HEK293T (cell line): ENCODE data around the gene MMP23B.

Source experiments
- BHLHE40 ChIP-seq: fragments of 450-650 bp; IDR thresholded peaks from 2 replicates; pipeline ENCODE4 v1.6.1; 2016; ENCODE audit warnings: mild to moderate bottlenecking, moderate library complexity, borderline replicate concordance
- ELF4 ChIP-seq: fragments of 450-650 bp; IDR thresholded peaks from 2 replicates; pipeline ENCODE4 v1.6.1; 2017; ENCODE audit warnings: antibody characterized with exemption
- SP1 ChIP-seq: fragments of 450-650 bp; IDR thresholded peaks from 2 replicates; pipeline ENCODE4 v1.6.1; 2017
- SUZ12 ChIP-seq: fragments of 450-650 bp; IDR thresholded peaks from 2 replicates; pipeline ENCODE4 v1.6.1; 2016; ENCODE audit warnings: mild to moderate bottlenecking

- no peak for TF ChIP-seq BHLHE40
- TF ChIP-seq SUZ12, result no peak
- no peak for TF ChIP-seq SP1
- no peak for TF ChIP-seq ELF4
These were observed 48.3 kb downstream of the MMP23B start for GRCh38 chr1:1680031-1680911.
